Liver (tissue), 9 donors: Measurements from ENCODE around the gene WFS1. TPM values are rescaled to one million over a fixed set of nuclear protein-coding genes. Genes with fewer than 3 reads are reported as not detected.

Experiments used
- DNase-seq: peaks from one replicate; pipeline ENCODE4 v3.0.0-alpha.2; 2017; ENCODE audit warnings: low spot score
- H3K27ac ChIP-seq, 2 donors: one replicate each; pipeline ENCODE4 v1.7.0; 2013; ENCODE audit warnings: inconsistent platforms in 2 of 2, low read length in 2 of 2, control low read depth in 1 of 2, low read depth in 1 of 2, mild to moderate bottlenecking in 1 of 2
- H3K27me3 ChIP-seq, 4 donors: one replicate each; pipeline versions ENCODE4 v1.6.1 to v1.7.0; 2013; ENCODE audit warnings: low read length in 3 of 4, inconsistent platforms in 1 of 4, mild to moderate bottlenecking in 1 of 4, moderate library complexity in 1 of 4; ENCODE audit not compliant: control insufficient read depth in 4 of 4, insufficient read depth in 4 of 4
- H3K36me3 ChIP-seq, 4 donors: one replicate each; pipeline versions ENCODE4 v1.6.1 to v1.7.0; 2013; ENCODE audit warnings: low read length in 3 of 4, mild to moderate bottlenecking in 3 of 4, low read depth in 1 of 4, moderate library complexity in 1 of 4; ENCODE audit not compliant: control insufficient read depth in 4 of 4, insufficient read depth in 3 of 4
- H3K4me1 ChIP-seq, 4 donors: one replicate each; pipeline versions ENCODE4 v1.6.1 to v1.7.0; 2013; ENCODE audit warnings: low read length in 3 of 4, mild to moderate bottlenecking in 3 of 4, moderate library complexity in 1 of 4; ENCODE audit not compliant: control insufficient read depth in 4 of 4, insufficient read depth in 4 of 4
- H3K4me3 ChIP-seq, 3 donors: one replicate each; pipeline versions ENCODE4 v1.6.1 to v1.7.0; 2013; ENCODE audit warnings: low read length in 3 of 3, control low read depth in 1 of 3, low read depth in 1 of 3, mild to moderate bottlenecking in 1 of 3
- H3K9ac ChIP-seq, 2 donors: one replicate each; pipeline ENCODE4 v1.7.0; 2013; ENCODE audit warnings: low read length in 2 of 2, mild to moderate bottlenecking in 2 of 2, moderate library complexity in 2 of 2, control low read depth in 1 of 2, low read depth in 1 of 2
- H3K9me3 ChIP-seq, 4 donors: one replicate each; pipeline versions ENCODE4 v1.6.1 to v1.7.0; 2013; ENCODE audit warnings: low read length in 3 of 4; ENCODE audit not compliant: control insufficient read depth in 4 of 4
- ATF3 ChIP-seq: IDR thresholded peaks from 2 replicates; pipeline ENCODE4 v1.6.1; 2016; ENCODE audit warnings: antibody characterized with exemption
- CTCF ChIP-seq: fragments of 150-350 bp; IDR thresholded peaks from 2 replicates; pipeline ENCODE4 v1.5.1; 2017; ENCODE audit warnings: improper control_type of control experiment, low read depth, low read length; ENCODE audit not compliant: missing input control
- EGR1 ChIP-seq, 2 donors: IDR thresholded peaks; 2 replicates each; pipeline ENCODE4 v1.6.1; 2016 to 2018; ENCODE audit warnings: antibody characterized with exemption in 2 of 2, low read depth in 2 of 2
- FOXA1 ChIP-seq: IDR thresholded peaks from 2 replicates; pipeline ENCODE4 v1.6.1; 2016; ENCODE audit warnings: antibody characterized with exemption
- FOXA2 ChIP-seq: IDR thresholded peaks from 2 replicates; pipeline ENCODE4 v1.6.1; 2016; ENCODE audit warnings: antibody characterized with exemption
- GABPA ChIP-seq, 2 donors: IDR thresholded peaks in 1 of 2; conservative IDR thresholded peaks in 1 of 2; 2 replicates each; pipeline ENCODE4 v1.6.1; 2016; ENCODE audit warnings: antibody characterized with exemption in 2 of 2, mild to moderate bottlenecking in 1 of 2, moderate library complexity in 1 of 2
- HNF4A ChIP-seq, 2 donors: conservative IDR thresholded peaks; 2 replicates each; pipeline ENCODE4 v1.6.1; 2016; ENCODE audit warnings: antibody characterized with exemption in 2 of 2, mild to moderate bottlenecking in 2 of 2
- HNF4G ChIP-seq: IDR thresholded peaks from 2 replicates; pipeline ENCODE4 v1.6.1; 2016; ENCODE audit warnings: antibody characterized with exemption
- JUND ChIP-seq, 2 donors: IDR thresholded peaks; 2 replicates each; pipeline ENCODE4 v1.6.1; 2016; ENCODE audit warnings: antibody characterized with exemption in 2 of 2
- MAX ChIP-seq: IDR thresholded peaks from 2 replicates; pipeline ENCODE4 v1.6.1; 2016; ENCODE audit warnings: antibody characterized with exemption
- NR2F2 ChIP-seq: IDR thresholded peaks from 2 replicates; pipeline ENCODE4 v1.6.1; 2016; ENCODE audit warnings: antibody characterized with exemption
- RAD21 ChIP-seq, 2 donors: IDR thresholded peaks; 2 replicates each; pipeline ENCODE4 v1.6.1; 2016; ENCODE audit warnings: antibody characterized with exemption in 2 of 2, mild to moderate bottlenecking in 2 of 2
- REST ChIP-seq: IDR thresholded peaks from 2 replicates; pipeline ENCODE4 v1.6.1; 2016; ENCODE audit warnings: antibody characterized with exemption, mild to moderate bottlenecking
- RXRA ChIP-seq, 2 donors: IDR thresholded peaks; 2 replicates each; pipeline ENCODE4 v1.6.1; 2017 to 2018; ENCODE audit warnings: antibody characterized with exemption in 2 of 2, mild to moderate bottlenecking in 1 of 2
- SP1 ChIP-seq: IDR thresholded peaks from 2 replicates; pipeline ENCODE4 v1.6.1; 2018; ENCODE audit warnings: antibody characterized with exemption, mild to moderate bottlenecking
- TAF1 ChIP-seq: conservative IDR thresholded peaks from 2 replicates; pipeline ENCODE4 v1.6.1; 2016; ENCODE audit warnings: antibody characterized with exemption, mild to moderate bottlenecking
- YY1 ChIP-seq: IDR thresholded peaks from 2 replicates; pipeline ENCODE4 v1.6.1; 2016; ENCODE audit warnings: antibody characterized with exemption, mild to moderate bottlenecking
- ZBTB33 ChIP-seq: IDR thresholded peaks from 2 replicates; pipeline ENCODE4 v1.6.1; 2016; ENCODE audit warnings: antibody characterized with exemption
- WGBS: extraction: QIAGEN DNeasy Blood & Tissue Kit; methylation state at CpG from one replicate; pipeline ENCODE4 v1.1.7; 2013; 5-methylcytosine and 5-hydroxymethylcytosine counted together
- polyA plus RNA-seq, 2 donors: library from polyadenylated mRNA; stranded (reverse) in 1 of 2; unstranded in 1 of 2; fragments of 200-250 nt in 1 of 2; fragments of >200 nt in 1 of 2; fragmentation: Nextera tagmentation in 1 of 2; extraction: Ambion mirVana in 1 of 2; gene quantifications; one replicate each; pipeline versions ENCODE4 v1.2.1 to v1.2.3, GENCODE V29; 2013 to 2015
- total RNA-seq, 2 donors: library from RNA; depleted of rRNA; stranded (reverse); fragments of >200 nt; gene quantifications; one replicate each; pipeline ENCODE4 v1.2.3, GENCODE V29; 2014
- donor health status: healthy.
- donor health status: healthy.
- donor health status: healthy.
- donor health status: healthy.
- donor health status: healthy.

Gene WFS1
- total and polyA plus RNA-seq, 4 donors: 6.0 to 23.9 (median 13.0) TPM

GRCh38 chr4:6241062-6241845, 28.4 kb upstream of the WFS1 start:
- Histone ChIP-seq H3K36me3 (no peaks in the 10 kb centered on the region), H3K9ac (no peak overlapping the region), H3K4me1 (no peaks in the 10 kb centered on the region), H3K27me3 (peaks cover 0 to 13% (median 4%) of the 10 kb centered on the region in 4 donors), H3K27ac (no peak overlapping the region), H3K9me3 (peaks cover 2 to 5% (median 3%) of the 10 kb centered on the region in 4 donors), H3K4me3 (no peak overlapping the region)
- DNase-seq: no peak
- TF ChIP-seq FOXA1 (no peak), ATF3 (no peak)
- WGBS: 85% methylated on average over 16 of the region's 16 CpGs

- TF ChIP-seq RXRA (IDR thresholded peaks at IDR 0.05) (no peak), TAF1 (no peak), HNF4A (conservative IDR thresholded peaks at IDR 0.05) (no peak), RAD21 (IDR thresholded peaks at IDR 0.05) (no peak), SP1 (no peak), GABPA (IDR thresholded peaks at IDR 0.05 in 1 of 2, conservative IDR thresholded peaks at IDR 0.05 in 1 of 2) (no peak), JUND (IDR thresholded peaks at IDR 0.05) (no peak), HNF4G (no peak), CTCF (no peak), EGR1 (IDR thresholded peaks at IDR 0.05; ENCODE audit: low read depth in 2 of 2) (no peak), MAX (no peak), NR2F2 (no peak), ZBTB33 (no peak), REST (no peak), ATF3 (no peak), FOXA1 (no peak), FOXA2 (no peak), YY1 (no peak)
- WGBS: 78% methylated on average over 12 of the region's 12 CpGs
These were observed 27.2 kb upstream of the WFS1 start for GRCh38 chr4:6242271-6243029.

More at GRCh38 chr4:6242271-6243029, 27.2 kb upstream of the WFS1 start:
- Histone ChIP-seq H3K36me3 (no peaks in the 10 kb centered on the region), H3K9ac (no peak overlapping the region), H3K9me3 (peaks cover 2 to 5% (median 3%) of the 10 kb centered on the region in 4 donors), H3K4me1 (no peaks in the 10 kb centered on the region), H3K27ac (no peak overlapping the region), H3K4me3 (no peak overlapping the region), H3K27me3 (peaks cover 2 to 18% (median 4%) of the 10 kb centered on the region in 4 donors)
- no peak for DNase-seq
